ENCODE measurements around the gene PCSK5. TPM values are rescaled to one million over a fixed set of nuclear protein-coding genes. Genes with fewer than 3 reads are reported as not detected.

PCSK5 gene
- total and polyA plus RNA-seq, 2 of the 8 experiments (the other 6 are each of a cell fraction or from before 2014, with no cell fraction given), result 5.5 to 10.7 TPM

GRCh38 chr9:76192013-76192412 lies 301.5 kb downstream of the PCSK5 start:
- H3K4me2 ChIP-seq (ENCODE audit: insufficient read depth in 1 of 2, low read depth in 2 of 2, low read length in 2 of 2), result no peak overlapping the region
- H3K56ac ChIP-seq (replicated peaks; ENCODE audit: insufficient read length, low read depth, low read length), result no peak overlapping the region
- no peak overlapping the region for H3K9ac ChIP-seq (replicated peaks in 1 of 4; ENCODE audit: extremely low read depth in 1 of 4, low read depth in 3 of 4, low read length in 3 of 4)
- H4K5ac ChIP-seq (ENCODE audit: insufficient read length, low read depth, low read length), result no peak overlapping the region
- no peak overlapping the region for H3K23ac ChIP-seq (ENCODE audit: insufficient read length)
- no peak overlapping the region for H4K8ac ChIP-seq (ENCODE audit: extremely low read depth, insufficient read depth, low read length)
- CTCF ChIA-PET (ENCODE audit: partially characterized antibody), result no interaction called here
- H3K9me3 ChIP-seq (ENCODE audit: insufficient read depth in 2 of 2, low read depth in 1 of 2, low read length in 1 of 2), result no peaks in the 10 kb centered on the region
- H3K27me3 ChIP-seq (replicated peaks in 1 of 4; ENCODE audit: control insufficient read depth in 3 of 4, extremely low read depth in 1 of 4, insufficient read depth in 3 of 4, low read length in 3 of 4), result no peaks in the 10 kb centered on the region
- no peak overlapping the region for H4K91ac ChIP-seq (replicated peaks; ENCODE audit: insufficient read length, low read length)
- no peak overlapping the region for H3K14ac ChIP-seq (ENCODE audit: insufficient read length)
- POLR2A ChIA-PET (ENCODE audit: partially characterized antibody), result no interaction called here
- FAIRE-seq, result no peak
- no peak overlapping the region for H2AFZ ChIP-seq (ENCODE audit: low read length)
- no peak overlapping the region for H2BK12ac ChIP-seq (ENCODE audit: low read depth, low read length)
- peaks cover 0 to 4% (median 2%) of the 10 kb centered on the region in 4 experiments; a peak in 2 of 8 replicates for H3K36me3 ChIP-seq (ENCODE audit: control insufficient read depth in 2 of 4, insufficient read depth in 4 of 4, low read length in 3 of 4)
- H2BK120ac ChIP-seq (replicated peaks; ENCODE audit: low read depth, low read length), result no peak overlapping the region
- H2AK5ac ChIP-seq (ENCODE audit: low read depth, low read length), result no peak overlapping the region
- no peak overlapping the region for H2BK5ac ChIP-seq (ENCODE audit: low read depth, low read length)
- H3K27ac ChIP-seq (ENCODE audit: low read depth, low read length), result no peak overlapping the region
- H3K4ac ChIP-seq (replicated peaks; ENCODE audit: insufficient read length, low read depth, low read length), result no peak overlapping the region
- no peak for DNase-seq (ENCODE audit: low read depth in 1 of 2, low spot score in 2 of 2)
- WGBS, 2 experiments (ENCODE audit: extremely low coverage in 1 of 2, insufficient coverage in 1 of 2, insufficient read length in 1 of 2, insufficient replicate concordance in 2 of 2, low coverage in 1 of 2, low lambda C conversion rate in 2 of 2, missing lambda C conversion rate in 1 of 2), result 98% methylated on average over 3 of the region's 3 CpGs; no CpG with 5 or more reads in 1 of the 2 experiments
- peaks cover 0 to 3% of the 10 kb centered on the region in 2 experiments for H4K20me1 ChIP-seq (replicated peaks in 1 of 2; ENCODE audit: control insufficient read depth in 1 of 2, insufficient read depth in 2 of 2, low read length in 2 of 2)
- no peaks in the 10 kb centered on the region for H3K23me2 ChIP-seq (ENCODE audit: low read depth, low read length)
- no peaks in the 10 kb centered on the region for H3K79me2 ChIP-seq (ENCODE audit: control insufficient read depth in 1 of 2, insufficient read depth in 2 of 2, low read length in 2 of 2)
- no peak overlapping the region for H2BK15ac ChIP-seq (ENCODE audit: low read length)
- no peak overlapping the region for H3K18ac ChIP-seq (ENCODE audit: extremely low read depth, low read length)
- H3K4me3 ChIP-seq (ENCODE audit: extremely low read depth in 1 of 4, insufficient read depth in 2 of 4, low read depth in 3 of 4, low read length in 4 of 4), result no peak overlapping the region
- no peak overlapping the region for H2BK20ac ChIP-seq (ENCODE audit: low read length)
- no peaks in the 10 kb centered on the region for H3K4me1 ChIP-seq (replicated peaks in 1 of 4; ENCODE audit: control insufficient read depth in 3 of 4, insufficient read depth in 4 of 4, low read length in 3 of 4)
- H3K79me1 ChIP-seq (ENCODE audit: low read depth, low read length), result no peaks in the 10 kb centered on the region
- TF ChIP-seq SUZ12 (IDR thresholded peaks at IDR 0.05; ENCODE audit: low read length) (no peak), SAP30 (IDR thresholded peaks at IDR 0.05; ENCODE audit: insufficient read depth, insufficient replicate concordance, low read length) (no peak), CTBP2 (IDR thresholded peaks at IDR 0.05; ENCODE audit: borderline replicate concordance, insufficient read depth, insufficient read length, low read length) (no peak), KDM4A (IDR thresholded peaks at IDR 0.05; ENCODE audit: low read depth, low read length, severe bottlenecking) (no peak), TEAD4 (IDR thresholded peaks at IDR 0.05; ENCODE audit: low read depth, low read length) (no peak), NRF1 (IDR thresholded peaks at IDR 0.05; ENCODE audit: low read depth, low read length) (no peak), SIN3A (conservative IDR thresholded peaks at IDR 0.05 in 1 of 2, IDR thresholded peaks at IDR 0.05 in 1 of 2; ENCODE audit: low read depth in 1 of 2, low read length in 2 of 2) (no peak), HDAC2 (IDR thresholded peaks at IDR 0.05; ENCODE audit: borderline replicate concordance in 1 of 2, low read depth in 2 of 2, low read length in 2 of 2) (no peak), TAF7 (optimal IDR thresholded peaks at IDR 0.05; ENCODE audit: borderline replicate concordance, low read depth, low read length) (no peak), PHF8 (conservative IDR thresholded peaks at IDR 0.05; ENCODE audit: low read depth, low read length) (no peak), MAFK (IDR thresholded peaks at IDR 0.05; ENCODE audit: low read depth, low read length) (no peak), FOSL1 (IDR thresholded peaks at IDR 0.05; ENCODE audit: insufficient read depth, low read depth, low read length) (no peak), SP2 (IDR thresholded peaks at IDR 0.05; ENCODE audit: low read length) (no peak)
